Hematopoietic multipotent progenitor cell treated with erythropoietin and hydrocortisone succinate and interleukin-3 and kit ligand, for 17 days (in vitro differentiated cells): ENCODE data around the gene FGFR2.

Experiments
- DNase-seq: peaks from one replicate; pipeline ENCODE4 v3.0.0-alpha.2; 2015; ENCODE audit warnings: low spot score

The FGFR2 gene

GRCh38 chr10:121493521-121493920 lies 104.7 kb downstream of the FGFR2 start:
- no peak for DNase-seq

GRCh38 chr10:121490871-121491519 lies 107.2 kb downstream of the FGFR2 start:
- DNase-seq, result no peak

GRCh38 chr10:121485436-121486139 lies 112.7 kb downstream of the FGFR2 start:
- DNase-seq, result no peak

- DNase-seq, result no peak
Observed at GRCh38 chr10:121484816-121485215, 113.4 kb downstream of the FGFR2 start.

GRCh38 chr10:121484401-121484800 lies 113.8 kb downstream of the FGFR2 start:
- no peak for DNase-seq

- no peak for DNase-seq
Observed at GRCh38 chr10:121481180-121481579, 117.1 kb downstream of the FGFR2 start.

GRCh38 chr10:121478556-121478955 lies 119.7 kb downstream of the FGFR2 start:
- DNase-seq, result no peak

GRCh38 chr10:121469797-121470606 lies 128.2 kb downstream of the FGFR2 start:
- DNase-seq, result no peak

- no peak for DNase-seq
Observed at GRCh38 chr10:121468726-121469125, 129.5 kb downstream of the FGFR2 start.

GRCh38 chr10:121466424-121466823 lies 131.8 kb downstream of the FGFR2 start:
- DNase-seq, result no peak

- DNase-seq, result no peak
Observed at GRCh38 chr10:121465215-121465614, 133.0 kb downstream of the FGFR2 start.

- DNase-seq, result no peak
Observed at GRCh38 chr10:121464517-121464916, 133.7 kb downstream of the FGFR2 start.

GRCh38 chr10:121462955-121463354 lies 135.3 kb downstream of the FGFR2 start:
- no peak for DNase-seq

GRCh38 chr10:121462281-121462680 lies 136.0 kb downstream of the FGFR2 start:
- DNase-seq, result no peak

- no peak for DNase-seq
Observed at GRCh38 chr10:121461307-121461706, 136.9 kb downstream of the FGFR2 start.

GRCh38 chr10:121460733-121461132 lies 137.5 kb downstream of the FGFR2 start:
- DNase-seq, result no peak

- no peak for DNase-seq
Observed at GRCh38 chr10:121459622-121460453, 138.4 kb downstream of the FGFR2 start.

GRCh38 chr10:121459279-121459621 lies 139.0 kb downstream of the FGFR2 start:
- no peak for DNase-seq

GRCh38 chr10:121457729-121458128 lies 140.5 kb downstream of the FGFR2 start:
- no peak for DNase-seq

GRCh38 chr10:121455377-121455776 lies 142.9 kb downstream of the FGFR2 start:
- DNase-seq, result no peak

GRCh38 chr10:121454781-121455180 lies 143.5 kb downstream of the FGFR2 start:
- DNase-seq, result no peak

- DNase-seq, result no peak
Observed at GRCh38 chr10:121453160-121453559, 145.1 kb downstream of the FGFR2 start.
